ENCODE results near the gene ZNF664. TPM values are rescaled to one million over a fixed set of nuclear protein-coding genes. Genes with fewer than 3 reads are reported as not detected.

ZNF664 gene
- total RNA-seq, 1 experiment from 2014 or later: 124 TPM

DNA sequence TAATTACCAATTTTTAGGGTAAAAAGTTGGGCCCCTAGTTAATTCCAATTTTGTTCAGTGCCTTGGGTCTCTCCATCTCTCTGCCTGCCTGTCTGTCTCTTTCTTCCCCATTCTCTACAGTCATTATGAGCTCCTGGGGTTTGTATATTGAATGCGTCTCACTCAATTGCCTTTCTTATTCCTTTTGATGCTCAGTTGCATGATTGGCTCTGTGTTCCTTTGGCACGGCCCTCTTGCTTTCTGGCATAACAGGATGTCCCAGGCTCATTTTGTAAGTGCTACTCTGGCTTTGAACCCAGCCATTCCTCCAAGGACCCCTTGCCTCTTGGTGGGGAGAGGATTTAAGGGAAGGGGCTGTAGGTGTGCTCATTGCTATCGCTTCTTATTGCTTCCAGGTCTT is 35.6 kb downstream of the ZNF664 start:
- H3K36me3 ChIP-seq (ENCODE audit: control insufficient read depth in 1 of 2, insufficient read depth in 2 of 2, low read length in 2 of 2): peaks cover 17 to 32% of the 10 kb centered on the region in 2 experiments; a peak in 3 of 4 replicates
- H3K79me2 ChIP-seq (ENCODE audit: insufficient read depth, low read length): peaks cover 19% of the 10 kb centered on the region; the same call in 1 of the 2 replicates
- peaks cover 8% of the 10 kb centered on the region; the same call in 1 of the 2 replicates for H4K20me1 ChIP-seq (ENCODE audit: insufficient read depth)
- CTCF ChIA-PET: no interaction called here
- TF ChIP-seq, protein P1, sequence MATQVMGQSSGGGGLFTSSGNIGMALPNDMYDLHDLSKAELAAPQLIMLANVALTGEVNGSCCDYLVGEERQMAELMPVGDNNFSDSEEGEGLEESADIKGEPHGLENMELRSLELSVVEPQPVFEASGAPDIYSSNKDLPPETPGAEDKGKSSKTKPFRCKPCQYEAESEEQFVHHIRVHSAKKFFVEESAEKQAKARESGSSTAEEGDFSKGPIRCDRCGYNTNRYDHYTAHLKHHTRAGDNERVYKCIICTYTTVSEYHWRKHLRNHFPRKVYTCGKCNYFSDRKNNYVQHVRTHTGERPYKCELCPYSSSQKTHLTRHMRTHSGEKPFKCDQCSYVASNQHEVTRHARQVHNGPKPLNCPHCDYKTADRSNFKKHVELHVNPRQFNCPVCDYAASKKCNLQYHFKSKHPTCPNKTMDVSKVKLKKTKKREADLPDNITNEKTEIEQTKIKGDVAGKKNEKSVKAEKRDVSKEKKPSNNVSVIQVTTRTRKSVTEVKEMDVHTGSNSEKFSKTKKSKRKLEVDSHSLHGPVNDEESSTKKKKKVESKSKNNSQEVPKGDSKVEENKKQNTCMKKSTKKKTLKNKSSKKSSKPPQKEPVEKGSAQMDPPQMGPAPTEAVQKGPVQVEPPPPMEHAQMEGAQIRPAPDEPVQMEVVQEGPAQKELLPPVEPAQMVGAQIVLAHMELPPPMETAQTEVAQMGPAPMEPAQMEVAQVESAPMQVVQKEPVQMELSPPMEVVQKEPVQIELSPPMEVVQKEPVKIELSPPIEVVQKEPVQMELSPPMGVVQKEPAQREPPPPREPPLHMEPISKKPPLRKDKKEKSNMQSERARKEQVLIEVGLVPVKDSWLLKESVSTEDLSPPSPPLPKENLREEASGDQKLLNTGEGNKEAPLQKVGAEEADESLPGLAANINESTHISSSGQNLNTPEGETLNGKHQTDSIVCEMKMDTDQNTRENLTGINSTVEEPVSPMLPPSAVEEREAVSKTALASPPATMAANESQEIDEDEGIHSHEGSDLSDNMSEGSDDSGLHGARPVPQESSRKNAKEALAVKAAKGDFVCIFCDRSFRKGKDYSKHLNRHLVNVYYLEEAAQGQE (IDR thresholded peaks at IDR 0.05; ENCODE audit: low read depth): no peak
- TF ChIP-seq POLR2A (IDR thresholded peaks at IDR 0.05; ENCODE audit: borderline replicate concordance, extremely low read depth, insufficient read depth, insufficient read length) (no peak), JUND (IDR thresholded peaks at IDR 0.05) (no peak), CEBPB (IDR thresholded peaks at IDR 0.05; ENCODE audit: low read depth) (no peak), SIN3A (IDR thresholded peaks at IDR 0.05; ENCODE audit: low read depth) (no peak), ELF1 (IDR thresholded peaks at IDR 0.05; ENCODE audit: borderline replicate concordance, low read depth) (no peak), TCF7L2 (IDR thresholded peaks at IDR 0.05; ENCODE audit: borderline replicate concordance, extremely low read depth, insufficient read depth, insufficient read length) (no peak), SP1 (IDR thresholded peaks at IDR 0.05; ENCODE audit: low read depth) (no peak), CBX3 (IDR thresholded peaks at IDR 0.05; ENCODE audit: low read depth) (no peak), YY1 (IDR thresholded peaks at IDR 0.05; ENCODE audit: extremely low read depth, insufficient replicate concordance, low read depth, low read length) (no peak), SRF (IDR thresholded peaks at IDR 0.05; ENCODE audit: low read depth) (no peak), POLR2AphosphoS5 (IDR thresholded peaks at IDR 0.05; ENCODE audit: low read depth, low read length) (no peak), RAD21 (IDR thresholded peaks at IDR 0.05; ENCODE audit: low read depth) (no peak), EZH2 (IDR thresholded peaks at IDR 0.05) (no peak), EZH2phosphoT487 (IDR thresholded peaks at IDR 0.05; ENCODE audit: borderline replicate concordance) (no peak)
- TF ChIP-seq, protein P2, sequence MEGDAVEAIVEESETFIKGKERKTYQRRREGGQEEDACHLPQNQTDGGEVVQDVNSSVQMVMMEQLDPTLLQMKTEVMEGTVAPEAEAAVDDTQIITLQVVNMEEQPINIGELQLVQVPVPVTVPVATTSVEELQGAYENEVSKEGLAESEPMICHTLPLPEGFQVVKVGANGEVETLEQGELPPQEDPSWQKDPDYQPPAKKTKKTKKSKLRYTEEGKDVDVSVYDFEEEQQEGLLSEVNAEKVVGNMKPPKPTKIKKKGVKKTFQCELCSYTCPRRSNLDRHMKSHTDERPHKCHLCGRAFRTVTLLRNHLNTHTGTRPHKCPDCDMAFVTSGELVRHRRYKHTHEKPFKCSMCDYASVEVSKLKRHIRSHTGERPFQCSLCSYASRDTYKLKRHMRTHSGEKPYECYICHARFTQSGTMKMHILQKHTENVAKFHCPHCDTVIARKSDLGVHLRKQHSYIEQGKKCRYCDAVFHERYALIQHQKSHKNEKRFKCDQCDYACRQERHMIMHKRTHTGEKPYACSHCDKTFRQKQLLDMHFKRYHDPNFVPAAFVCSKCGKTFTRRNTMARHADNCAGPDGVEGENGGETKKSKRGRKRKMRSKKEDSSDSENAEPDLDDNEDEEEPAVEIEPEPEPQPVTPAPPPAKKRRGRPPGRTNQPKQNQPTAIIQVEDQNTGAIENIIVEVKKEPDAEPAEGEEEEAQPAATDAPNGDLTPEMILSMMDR (IDR thresholded peaks at IDR 0.05 in 2 of 3, conservative IDR thresholded peaks at IDR 0.05 in 1 of 3; ENCODE audit: borderline replicate concordance in 1 of 3, insufficient read depth in 1 of 3, low read depth in 2 of 3, low read length in 2 of 3): no peak
- TF ChIP-seq, protein P3, sequence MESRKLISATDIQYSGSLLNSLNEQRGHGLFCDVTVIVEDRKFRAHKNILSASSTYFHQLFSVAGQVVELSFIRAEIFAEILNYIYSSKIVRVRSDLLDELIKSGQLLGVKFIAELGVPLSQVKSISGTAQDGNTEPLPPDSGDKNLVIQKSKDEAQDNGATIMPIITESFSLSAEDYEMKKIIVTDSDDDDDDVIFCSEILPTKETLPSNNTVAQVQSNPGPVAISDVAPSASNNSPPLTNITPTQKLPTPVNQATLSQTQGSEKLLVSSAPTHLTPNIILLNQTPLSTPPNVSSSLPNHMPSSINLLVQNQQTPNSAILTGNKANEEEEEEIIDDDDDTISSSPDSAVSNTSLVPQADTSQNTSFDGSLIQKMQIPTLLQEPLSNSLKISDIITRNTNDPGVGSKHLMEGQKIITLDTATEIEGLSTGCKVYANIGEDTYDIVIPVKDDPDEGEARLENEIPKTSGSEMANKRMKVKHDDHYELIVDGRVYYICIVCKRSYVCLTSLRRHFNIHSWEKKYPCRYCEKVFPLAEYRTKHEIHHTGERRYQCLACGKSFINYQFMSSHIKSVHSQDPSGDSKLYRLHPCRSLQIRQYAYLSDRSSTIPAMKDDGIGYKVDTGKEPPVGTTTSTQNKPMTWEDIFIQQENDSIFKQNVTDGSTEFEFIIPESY (IDR thresholded peaks at IDR 0.05; ENCODE audit: extremely low read depth, insufficient replicate concordance, low read length): no peak
- TF ChIP-seq, protein P4, sequence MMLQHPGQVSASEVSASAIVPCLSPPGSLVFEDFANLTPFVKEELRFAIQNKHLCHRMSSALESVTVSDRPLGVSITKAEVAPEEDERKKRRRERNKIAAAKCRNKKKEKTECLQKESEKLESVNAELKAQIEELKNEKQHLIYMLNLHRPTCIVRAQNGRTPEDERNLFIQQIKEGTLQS (IDR thresholded peaks at IDR 0.05): no peak
- TF ChIP-seq, protein P5, sequence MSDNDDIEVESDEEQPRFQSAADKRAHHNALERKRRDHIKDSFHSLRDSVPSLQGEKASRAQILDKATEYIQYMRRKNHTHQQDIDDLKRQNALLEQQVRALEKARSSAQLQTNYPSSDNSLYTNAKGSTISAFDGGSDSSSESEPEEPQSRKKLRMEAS (IDR thresholded peaks at IDR 0.05): no peak
- H3K4me2 ChIP-seq (ENCODE audit: low read length): no peak overlapping the region
- no peaks in the 10 kb centered on the region for H3K9me3 ChIP-seq (ENCODE audit: control insufficient read depth in 1 of 2, insufficient read depth in 1 of 2, low read depth in 1 of 2, low read length in 2 of 2)
- intact Hi-C loops (cut with micrococcal nuclease): no loop called here
- no peaks in the 10 kb centered on the region for H3K4me1 ChIP-seq (ENCODE audit: control insufficient read depth in 1 of 2, insufficient read depth in 2 of 2, low read length in 2 of 2)
- no peak for ATAC-seq
- H3K9me2 ChIP-seq (ENCODE audit: insufficient read depth): no peaks in the 10 kb centered on the region
- H3K27ac ChIP-seq (ENCODE audit: low read depth, low read length): no peak overlapping the region
- H3K4me3 ChIP-seq (replicated peaks in 1 of 2; ENCODE audit: low read depth in 1 of 2, low read length in 2 of 2): no peak overlapping the region
- no peaks in the 10 kb centered on the region for H3K27me3 ChIP-seq (ENCODE audit: insufficient read depth, low read length)
- DNase-seq (ENCODE audit: low read depth, low spot score): no peak
- POLR2A ChIA-PET: no interaction called here
- RAD21 ChIA-PET (ENCODE audit: low non-redundant PET in 1 of 2, low total read pairs in 2 of 2, uncharacterized antibody in 2 of 2, unreplicated experiment in 2 of 2): no interaction called here
- no peak overlapping the region for H3K9ac ChIP-seq (ENCODE audit: low read length)
- BruUV-seq (replicated peaks): no TSS peak
- H2AFZ ChIP-seq (ENCODE audit: low read depth, low read length, poor library complexity, severe bottlenecking): no peak overlapping the region

All from HCT116 (cell line).